Muscle layer of duodenum (tissue), 2 donors: ENCODE measurements around the gene ONECUT2.
A peak's percentile ranks its signal among the peaks of the same experiment; 100 is the strongest.

Source experiments
- H3K27ac ChIP-seq: one replicate; pipeline ENCODE4 v1.7.0; 2013; ENCODE audit warnings: mild to moderate bottlenecking, low read length
- H3K27me3 ChIP-seq: one replicate; pipeline ENCODE4 v1.7.0; 2013; ENCODE audit warnings: low read depth, mild to moderate bottlenecking, control low read depth, low read length
- H3K36me3 ChIP-seq, 2 donors: one replicate each; pipeline ENCODE4 v1.7.0; 2013; ENCODE audit warnings: low read length in 2 of 2, control low read depth in 1 of 2, mild to moderate bottlenecking in 1 of 2; ENCODE audit not compliant: insufficient read depth in 2 of 2, control insufficient read depth in 1 of 2
- H3K4me1 ChIP-seq, 2 donors: one replicate each; pipeline ENCODE4 v1.7.0; 2013; ENCODE audit warnings: low read length in 2 of 2, mild to moderate bottlenecking in 2 of 2, control low read depth in 1 of 2, moderate library complexity in 1 of 2; ENCODE audit not compliant: insufficient read depth in 2 of 2, control insufficient read depth in 1 of 2
- H3K4me3 ChIP-seq, 2 donors: one replicate each; pipeline ENCODE4 v1.7.0; 2013; ENCODE audit warnings: low read length in 2 of 2, low read depth in 1 of 2, mild to moderate bottlenecking in 1 of 2
- H3K9me3 ChIP-seq, 2 donors: one replicate each; pipeline ENCODE4 v1.7.0; 2013; ENCODE audit warnings: low read length in 2 of 2, control low read depth in 1 of 2, mild to moderate bottlenecking in 1 of 2; ENCODE audit not compliant: control insufficient read depth in 1 of 2
- donor health status: healthy.

Gene ONECUT2

GRCh38 chr18:57423821-57424220 lies 11.4 kb upstream of the ONECUT2 start:
- Histone ChIP-seq H3K27me3 (peaks cover 10% of the 10 kb centered on the region), H3K9me3 (peaks cover 0 to 13% of the 10 kb centered on the region in 2 donors), H3K36me3 (no peaks in the 10 kb centered on the region), H3K4me1 (peaks cover 0 to 16% of the 10 kb centered on the region in 2 donors), H3K4me3 (no peak overlapping the region), H3K27ac (no peak overlapping the region)

GRCh38 chr18:57425096-57425495 lies 10.1 kb upstream of the ONECUT2 start:
- Histone ChIP-seq H3K4me3 (no peak overlapping the region), H3K27ac (no peak overlapping the region), H3K9me3 (peaks cover 6 to 13% of the 10 kb centered on the region in 2 donors), H3K4me1 (peaks cover 0 to 23% of the 10 kb centered on the region in 2 donors), H3K36me3 (no peaks in the 10 kb centered on the region), H3K27me3 (peaks cover 21% of the 10 kb centered on the region)

GRCh38 chr18:57426187-57426586 lies 9.0 kb upstream of the ONECUT2 start:
- H3K4me1 ChIP-seq, result peaks cover 0 to 24% of the 10 kb centered on the region in 2 donors
- no peak overlapping the region for H3K27ac ChIP-seq

GRCh38 chr18:57427429-57428201 lies 7.6 kb upstream of the ONECUT2 start:
- Histone ChIP-seq H3K36me3 (no peaks in the 10 kb centered on the region), H3K9me3 (peaks cover 6 to 9% of the 10 kb centered on the region in 2 donors), H3K4me3 (peak overlapping the region; percentile 30 to 49), H3K27ac (peak overlapping the region; percentile 56), H3K4me1 (peaks cover 0 to 24% of the 10 kb centered on the region in 2 donors), H3K27me3 (peaks cover 42% of the 10 kb centered on the region)

More at GRCh38 chr18:57426187-57426586, 9.0 kb upstream of the ONECUT2 start:
- no peak overlapping the region for H3K4me3 ChIP-seq
- no peaks in the 10 kb centered on the region for H3K36me3 ChIP-seq
- peaks cover 32% of the 10 kb centered on the region for H3K27me3 ChIP-seq
- peaks cover 6 to 9% of the 10 kb centered on the region in 2 donors for H3K9me3 ChIP-seq

- Histone ChIP-seq H3K9me3 (peaks cover 6 to 9% of the 10 kb centered on the region in 2 donors), H3K27ac (peak overlapping the region; percentile 92), H3K27me3 (peaks cover 49% of the 10 kb centered on the region), H3K4me3 (peak overlapping the region; percentile 49 to 67), H3K4me1 (peaks cover 0 to 24% of the 10 kb centered on the region in 2 donors), H3K36me3 (no peaks in the 10 kb centered on the region)
Observed at GRCh38 chr18:57428221-57429150, 6.7 kb upstream of the ONECUT2 start.

GRCh38 chr18:57429167-57430078 lies 5.8 kb upstream of the ONECUT2 start:
- peaks cover 57% of the 10 kb centered on the region for H3K27me3 ChIP-seq
- peak overlapping the region; percentile 92 for H3K27ac ChIP-seq
- H3K4me1 ChIP-seq, result peaks cover 0 to 31% of the 10 kb centered on the region in 2 donors
- no peaks in the 10 kb centered on the region for H3K36me3 ChIP-seq
- H3K4me3 ChIP-seq, result peak overlapping the region; percentile 38 to 67
- peaks cover 6 to 9% of the 10 kb centered on the region in 2 donors for H3K9me3 ChIP-seq

GRCh38 chr18:57430079-57431001 lies 4.8 kb upstream of the ONECUT2 start:
- Histone ChIP-seq H3K27ac (peak overlapping the region; percentile 92), H3K9me3 (peaks cover 5 to 6% of the 10 kb centered on the region in 2 donors), H3K4me1 (peaks cover 0 to 38% of the 10 kb centered on the region in 2 donors), H3K36me3 (no peaks in the 10 kb centered on the region), H3K27me3 (peaks cover 61% of the 10 kb centered on the region), H3K4me3 (peak overlapping the region; percentile 38 to 67)

GRCh38 chr18:57431002-57431382 lies 4.2 kb upstream of the ONECUT2 start:
- H3K4me3 ChIP-seq, result peak overlapping the region in 1 of 2 donors; percentile 67
- peak overlapping the region; percentile 92 for H3K27ac ChIP-seq
- no peaks in the 10 kb centered on the region for H3K36me3 ChIP-seq

GRCh38 chr18:57431467-57432080 lies 3.6 kb upstream of the ONECUT2 start:
- no peaks in the 10 kb centered on the region for H3K36me3 ChIP-seq
- H3K27ac ChIP-seq, result peak overlapping the region; percentile 92
- peak overlapping the region in 1 of 2 donors; percentile 67 for H3K4me3 ChIP-seq
- H3K27me3 ChIP-seq, result peaks cover 66% of the 10 kb centered on the region
- H3K4me1 ChIP-seq, result peaks cover 0 to 46% of the 10 kb centered on the region in 2 donors
- H3K9me3 ChIP-seq, result peaks cover 4 to 6% of the 10 kb centered on the region in 2 donors

More at GRCh38 chr18:57431002-57431382, 4.2 kb upstream of the ONECUT2 start:
- H3K9me3 ChIP-seq, result peaks cover 4 to 6% of the 10 kb centered on the region in 2 donors
- H3K27me3 ChIP-seq, result peaks cover 61% of the 10 kb centered on the region
- H3K4me1 ChIP-seq, result peaks cover 0 to 40% of the 10 kb centered on the region in 2 donors
